HepG2 (cell line): ENCODE measurements around the gene HAGHL. TPM values are rescaled to one million over a fixed set of nuclear protein-coding genes. Genes with fewer than 3 reads are reported as not detected.
A peak's percentile ranks its signal among the peaks of the same experiment; 100 is the strongest.

Source experiments
- CEBPG ChIP-seq: IDR thresholded peaks from 2 replicates; pipeline ENCODE4 v1.6.1; 2016
- HNRNPLL ChIP-seq: fragments of 200-400 bp; formaldehyde crosslinking; IDR thresholded peaks from 2 replicates; pipeline ENCODE4 v1.6.1; 2017; ENCODE audit warnings: mild to moderate bottlenecking, low read depth, low read length; ENCODE audit not compliant: poor library complexity, severe bottlenecking
- MLLT10 ChIP-seq: sonication (generic); formaldehyde crosslinking; IDR thresholded peaks from 2 replicates; pipeline ENCODE4 v1.4.0; 2020; ENCODE audit warnings: missing genetic modification reagents
- TBL1XR1 ChIP-seq: fragments of 150-350 bp; IDR thresholded peaks from 2 replicates; pipeline ENCODE4 v1.6.1; 2014; ENCODE audit warnings: borderline replicate concordance, low read length; ENCODE audit not compliant: partially characterized antibody
- ZNF343 ChIP-seq: sonication (generic); formaldehyde crosslinking; IDR thresholded peaks from 2 replicates; pipeline ENCODE4 v1.4.0; 2020; ENCODE audit warnings: mild to moderate bottlenecking, missing genetic modification reagents
- ZNF891 ChIP-seq: sonication (generic); formaldehyde crosslinking; IDR thresholded peaks from 2 replicates; pipeline ENCODE4 v1.5.0; 2020; ENCODE audit warnings: mild to moderate bottlenecking, missing genetic modification reagents
- polyA plus RNA-seq, 8 experiments: library from polyadenylated mRNA; depleted of rRNA in 3 of 8; stranded (reverse) in 7 of 8; unstranded in 1 of 8; fragments of >200 nt; fragmentation: Illumina TruSeq in 4 of 8; extraction: Trizol in 4 of 8; gene quantifications; 2 replicates each; pipeline versions ENCODE4 v1.2.1 to v1.2.3, GENCODE V29; 2011 to 2016; ENCODE audit warnings: low read depth in 4 of 8, missing spikeins in 1 of 8, mixed read lengths in 1 of 8; ENCODE audit not compliant: insufficient read depth in 1 of 8
- total RNA-seq, 5 experiments: library from RNA; depleted of rRNA; stranded (reverse); fragments of >200 nt; fragmentation: Illumina TruSeq; extraction: Trizol; gene quantifications; 2 replicates each; pipeline ENCODE4 v1.2.3, GENCODE V29; 2016; ENCODE audit warnings: low read depth in 1 of 5
- TF ChIP-seq, protein P1 (sequence below): IDR thresholded peaks from 2 replicates; pipeline ENCODE4 v1.6.1; 2016; ENCODE audit warnings: missing genetic modification reagents, missing compliant biosample characterization
- TF ChIP-seq, protein P2 (sequence below): sonication (generic); formaldehyde crosslinking; IDR thresholded peaks from 2 replicates; pipeline ENCODE4 v1.5.1; 2020; ENCODE audit warnings: mild to moderate bottlenecking, missing genetic modification reagents, borderline replicate concordance
- TF ChIP-seq, protein P3 (sequence below): sonication (generic); formaldehyde crosslinking; IDR thresholded peaks from 2 replicates; pipeline ENCODE4 v1.4.0; 2020; ENCODE audit warnings: missing genetic modification reagents
- TF ChIP-seq, protein P4 (sequence below): sonication (generic); formaldehyde crosslinking; conservative IDR thresholded peaks from 2 replicates; pipeline ENCODE4 v1.8.0; 2022; ENCODE audit warnings: mild to moderate bottlenecking, moderate library complexity, missing genetic modification reagents
- TF ChIP-seq, protein P5 (sequence below): sonication (generic); formaldehyde crosslinking; conservative IDR thresholded peaks from 2 replicates; pipeline ENCODE4 v1.8.0; 2022; ENCODE audit warnings: missing genetic modification reagents
- TF ChIP-seq, protein P6 (sequence below): sonication (generic); formaldehyde crosslinking; IDR thresholded peaks from 2 replicates; pipeline ENCODE4 v1.5.1; 2020; ENCODE audit warnings: mild to moderate bottlenecking, missing genetic modification reagents

Gene HAGHL
- total and polyA plus RNA-seq, 2 of the 13 experiments (the other 11 are each of a cell fraction or from before 2014, with no cell fraction given), result 3.4 to 8.4 TPM

DNA sequence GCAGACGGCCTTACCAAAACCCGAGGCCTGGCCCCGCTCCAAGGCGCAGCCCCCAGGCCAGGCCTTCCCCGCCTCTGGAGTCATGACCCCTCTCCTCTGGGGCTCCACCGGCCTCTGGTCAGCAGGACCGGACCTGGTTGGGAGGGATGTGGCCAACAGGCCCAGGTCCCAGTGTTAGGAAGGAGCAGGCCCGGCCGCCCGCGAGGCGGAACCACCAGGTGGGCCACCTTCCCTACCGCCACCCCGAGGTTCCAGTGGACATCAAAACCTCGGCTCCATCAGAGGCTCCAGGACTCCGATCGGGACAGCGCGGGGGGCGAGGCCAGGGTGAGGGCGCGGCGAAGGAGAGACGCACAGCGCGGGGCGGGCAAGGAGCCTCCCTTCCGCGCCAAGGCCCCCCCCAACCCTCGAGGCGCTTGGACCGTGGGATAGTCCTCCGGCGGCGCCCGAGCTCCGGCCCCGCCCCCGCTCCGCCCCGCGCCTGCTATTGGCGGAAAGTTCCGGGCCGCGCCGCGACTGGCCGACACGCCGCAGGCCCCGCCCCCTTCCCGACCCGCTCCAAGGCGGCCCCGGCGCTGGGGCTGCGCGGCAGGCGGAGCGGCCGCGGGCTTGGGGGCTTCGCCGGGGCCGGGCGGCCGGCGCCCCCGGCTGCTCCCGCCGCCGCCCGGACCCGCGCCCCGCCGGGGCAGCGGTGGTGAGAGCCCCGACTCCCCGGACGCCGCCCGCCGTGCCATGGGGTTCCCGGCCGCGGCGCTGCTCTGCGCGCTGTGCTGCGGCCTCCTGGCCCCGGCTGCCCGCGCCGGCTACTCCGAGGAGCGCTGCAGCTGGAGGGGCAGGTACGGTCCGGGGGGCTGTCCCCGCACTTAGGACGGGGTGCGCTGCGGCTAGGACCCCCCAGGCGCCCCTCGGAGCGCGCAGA, 12.1 kb upstream of the HAGHL start, which contains the start of gene METRN (continued):
- TF ChIP-seq, protein P1, sequence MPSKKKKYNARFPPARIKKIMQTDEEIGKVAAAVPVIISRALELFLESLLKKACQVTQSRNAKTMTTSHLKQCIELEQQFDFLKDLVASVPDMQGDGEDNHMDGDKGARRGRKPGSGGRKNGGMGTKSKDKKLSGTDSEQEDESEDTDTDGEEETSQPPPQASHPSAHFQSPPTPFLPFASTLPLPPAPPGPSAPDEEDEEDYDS (CRISPR knock-in tag), result no peak
- TF ChIP-seq TBL1XR1 (no peak), CEBPG (CRISPR knock-in tag) (no peak), ZNF343 (CRISPR knock-in tag) (no peak), MLLT10 (CRISPR knock-in tag) (no peak), HNRNPLL (no peak), ZNF891 (no peak; the same call in 1 of the 2 replicates)
- TF ChIP-seq, protein P2, sequence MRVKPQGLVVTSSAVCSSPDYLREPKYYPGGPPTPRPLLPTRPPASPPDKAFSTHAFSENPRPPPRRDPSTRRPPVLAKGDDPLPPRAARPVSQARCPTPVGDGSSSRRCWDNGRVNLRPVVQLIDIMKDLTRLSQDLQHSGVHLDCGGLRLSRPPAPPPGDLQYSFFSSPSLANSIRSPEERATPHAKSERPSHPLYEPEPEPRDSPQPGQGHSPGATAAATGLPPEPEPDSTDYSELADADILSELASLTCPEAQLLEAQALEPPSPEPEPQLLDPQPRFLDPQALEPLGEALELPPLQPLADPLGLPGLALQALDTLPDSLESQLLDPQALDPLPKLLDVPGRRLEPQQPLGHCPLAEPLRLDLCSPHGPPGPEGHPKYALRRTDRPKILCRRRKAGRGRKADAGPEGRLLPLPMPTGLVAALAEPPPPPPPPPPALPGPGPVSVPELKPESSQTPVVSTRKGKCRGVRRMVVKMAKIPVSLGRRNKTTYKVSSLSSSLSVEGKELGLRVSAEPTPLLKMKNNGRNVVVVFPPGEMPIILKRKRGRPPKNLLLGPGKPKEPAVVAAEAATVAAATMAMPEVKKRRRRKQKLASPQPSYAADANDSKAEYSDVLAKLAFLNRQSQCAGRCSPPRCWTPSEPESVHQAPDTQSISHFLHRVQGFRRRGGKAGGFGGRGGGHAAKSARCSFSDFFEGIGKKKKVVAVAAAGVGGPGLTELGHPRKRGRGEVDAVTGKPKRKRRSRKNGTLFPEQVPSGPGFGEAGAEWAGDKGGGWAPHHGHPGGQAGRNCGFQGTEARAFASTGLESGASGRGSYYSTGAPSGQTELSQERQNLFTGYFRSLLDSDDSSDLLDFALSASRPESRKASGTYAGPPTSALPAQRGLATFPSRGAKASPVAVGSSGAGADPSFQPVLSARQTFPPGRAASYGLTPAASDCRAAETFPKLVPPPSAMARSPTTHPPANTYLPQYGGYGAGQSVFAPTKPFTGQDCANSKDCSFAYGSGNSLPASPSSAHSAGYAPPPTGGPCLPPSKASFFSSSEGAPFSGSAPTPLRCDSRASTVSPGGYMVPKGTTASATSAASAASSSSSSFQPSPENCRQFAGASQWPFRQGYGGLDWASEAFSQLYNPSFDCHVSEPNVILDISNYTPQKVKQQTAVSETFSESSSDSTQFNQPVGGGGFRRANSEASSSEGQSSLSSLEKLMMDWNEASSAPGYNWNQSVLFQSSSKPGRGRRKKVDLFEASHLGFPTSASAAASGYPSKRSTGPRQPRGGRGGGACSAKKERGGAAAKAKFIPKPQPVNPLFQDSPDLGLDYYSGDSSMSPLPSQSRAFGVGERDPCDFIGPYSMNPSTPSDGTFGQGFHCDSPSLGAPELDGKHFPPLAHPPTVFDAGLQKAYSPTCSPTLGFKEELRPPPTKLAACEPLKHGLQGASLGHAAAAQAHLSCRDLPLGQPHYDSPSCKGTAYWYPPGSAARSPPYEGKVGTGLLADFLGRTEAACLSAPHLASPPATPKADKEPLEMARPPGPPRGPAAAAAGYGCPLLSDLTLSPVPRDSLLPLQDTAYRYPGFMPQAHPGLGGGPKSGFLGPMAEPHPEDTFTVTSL (CRISPR knock-in tag), result no peak
- TF ChIP-seq, protein P3, sequence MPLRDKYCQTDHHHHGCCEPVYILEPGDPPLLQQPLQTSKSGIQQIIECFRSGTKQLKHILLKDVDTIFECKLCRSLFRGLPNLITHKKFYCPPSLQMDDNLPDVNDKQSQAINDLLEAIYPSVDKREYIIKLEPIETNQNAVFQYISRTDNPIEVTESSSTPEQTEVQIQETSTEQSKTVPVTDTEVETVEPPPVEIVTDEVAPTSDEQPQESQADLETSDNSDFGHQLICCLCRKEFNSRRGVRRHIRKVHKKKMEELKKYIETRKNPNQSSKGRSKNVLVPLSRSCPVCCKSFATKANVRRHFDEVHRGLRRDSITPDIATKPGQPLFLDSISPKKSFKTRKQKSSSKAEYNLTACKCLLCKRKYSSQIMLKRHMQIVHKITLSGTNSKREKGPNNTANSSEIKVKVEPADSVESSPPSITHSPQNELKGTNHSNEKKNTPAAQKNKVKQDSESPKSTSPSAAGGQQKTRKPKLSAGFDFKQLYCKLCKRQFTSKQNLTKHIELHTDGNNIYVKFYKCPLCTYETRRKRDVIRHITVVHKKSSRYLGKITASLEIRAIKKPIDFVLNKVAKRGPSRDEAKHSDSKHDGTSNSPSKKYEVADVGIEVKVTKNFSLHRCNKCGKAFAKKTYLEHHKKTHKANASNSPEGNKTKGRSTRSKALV, result no peak
- TF ChIP-seq, protein P4, sequence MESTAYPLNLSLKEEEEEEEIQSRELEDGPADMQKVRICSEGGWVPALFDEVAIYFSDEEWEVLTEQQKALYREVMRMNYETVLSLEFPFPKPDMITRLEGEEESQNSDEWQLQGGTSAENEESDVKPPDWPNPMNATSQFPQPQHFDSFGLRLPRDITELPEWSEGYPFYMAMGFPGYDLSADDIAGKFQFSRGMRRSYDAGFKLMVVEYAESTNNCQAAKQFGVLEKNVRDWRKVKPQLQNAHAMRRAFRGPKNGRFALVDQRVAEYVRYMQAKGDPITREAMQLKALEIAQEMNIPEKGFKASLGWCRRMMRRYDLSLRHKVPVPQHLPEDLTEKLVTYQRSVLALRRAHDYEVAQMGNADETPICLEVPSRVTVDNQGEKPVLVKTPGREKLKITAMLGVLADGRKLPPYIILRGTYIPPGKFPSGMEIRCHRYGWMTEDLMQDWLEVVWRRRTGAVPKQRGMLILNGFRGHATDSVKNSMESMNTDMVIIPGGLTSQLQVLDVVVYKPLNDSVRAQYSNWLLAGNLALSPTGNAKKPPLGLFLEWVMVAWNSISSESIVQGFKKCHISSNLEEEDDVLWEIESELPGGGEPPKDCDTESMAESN, result 0 out of 2 replicates have a peak, but pooled peaks have one; percentile 29
- TF ChIP-seq, protein P5, sequence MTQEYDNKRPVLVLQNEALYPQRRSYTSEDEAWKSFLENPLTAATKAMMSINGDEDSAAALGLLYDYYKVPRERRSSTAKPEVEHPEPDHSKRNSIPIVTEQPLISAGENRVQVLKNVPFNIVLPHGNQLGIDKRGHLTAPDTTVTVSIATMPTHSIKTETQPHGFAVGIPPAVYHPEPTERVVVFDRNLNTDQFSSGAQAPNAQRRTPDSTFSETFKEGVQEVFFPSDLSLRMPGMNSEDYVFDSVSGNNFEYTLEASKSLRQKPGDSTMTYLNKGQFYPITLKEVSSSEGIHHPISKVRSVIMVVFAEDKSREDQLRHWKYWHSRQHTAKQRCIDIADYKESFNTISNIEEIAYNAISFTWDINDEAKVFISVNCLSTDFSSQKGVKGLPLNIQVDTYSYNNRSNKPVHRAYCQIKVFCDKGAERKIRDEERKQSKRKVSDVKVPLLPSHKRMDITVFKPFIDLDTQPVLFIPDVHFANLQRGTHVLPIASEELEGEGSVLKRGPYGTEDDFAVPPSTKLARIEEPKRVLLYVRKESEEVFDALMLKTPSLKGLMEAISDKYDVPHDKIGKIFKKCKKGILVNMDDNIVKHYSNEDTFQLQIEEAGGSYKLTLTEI, result no peak
- TF ChIP-seq, protein P6, sequence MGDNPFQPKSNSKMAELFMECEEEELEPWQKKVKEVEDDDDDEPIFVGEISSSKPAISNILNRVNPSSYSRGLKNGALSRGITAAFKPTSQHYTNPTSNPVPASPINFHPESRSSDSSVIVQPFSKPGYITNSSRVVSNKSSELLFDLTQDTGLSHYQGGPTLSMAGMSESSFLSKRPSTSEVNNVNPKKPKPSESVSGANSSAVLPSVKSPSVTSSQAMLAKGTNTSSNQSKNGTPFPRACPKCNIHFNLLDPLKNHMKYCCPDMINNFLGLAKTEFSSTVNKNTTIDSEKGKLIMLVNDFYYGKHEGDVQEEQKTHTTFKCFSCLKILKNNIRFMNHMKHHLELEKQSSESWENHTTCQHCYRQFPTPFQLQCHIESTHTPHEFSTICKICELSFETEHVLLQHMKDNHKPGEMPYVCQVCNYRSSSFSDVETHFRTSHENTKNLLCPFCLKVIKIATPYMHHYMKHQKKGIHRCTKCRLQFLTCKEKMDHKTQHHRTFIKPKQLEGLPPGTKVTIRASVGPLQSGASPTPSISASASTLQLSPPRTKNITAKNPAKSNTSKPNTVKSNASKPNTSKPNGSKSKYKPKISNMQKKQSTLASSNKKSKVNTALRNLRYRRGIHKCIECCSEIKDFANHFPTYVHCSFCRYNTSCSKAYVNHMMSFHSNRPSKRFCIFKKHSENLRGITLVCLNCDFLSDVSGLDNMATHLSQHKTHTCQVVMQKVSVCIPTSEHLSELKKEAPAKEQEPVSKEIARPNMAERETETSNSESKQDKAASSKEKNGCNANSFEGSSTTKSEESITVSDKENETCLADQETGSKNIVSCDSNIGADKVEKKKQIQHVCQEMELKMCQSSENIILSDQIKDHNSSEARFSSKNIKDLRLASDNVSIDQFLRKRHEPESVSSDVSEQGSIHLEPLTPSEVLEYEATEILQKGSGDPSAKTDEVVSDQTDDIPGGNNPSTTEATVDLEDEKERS (CRISPR knock-in tag), result peak; percentile 45; the same call in 1 of the 2 replicates
